Peyer's patch (tissue), 4 donors: Measurements from ENCODE around the gene INPP4A.

Source experiments
- POLR2A ChIP-seq, 2 donors: fragments of 450-650 bp; IDR thresholded peaks; one replicate each; pipeline ENCODE4 v1.5.1; 2017; ENCODE audit warnings: antibody characterized with exemption in 2 of 2, mild to moderate bottlenecking in 2 of 2, moderate library complexity in 2 of 2
- TF ChIP-seq, protein P1 (sequence below), 6 experiments: fragments of 450-650 bp in 4 of 6; fragments of 200-600 bp in 2 of 6; sonication (generic) in 1 of 6; IDR thresholded peaks; one replicate each; pipeline ENCODE4 v1.5.1; 2017 to 2019; ENCODE audit warnings: antibody characterized with exemption in 6 of 6, mild to moderate bottlenecking in 3 of 6, moderate library complexity in 1 of 6

DNA sequence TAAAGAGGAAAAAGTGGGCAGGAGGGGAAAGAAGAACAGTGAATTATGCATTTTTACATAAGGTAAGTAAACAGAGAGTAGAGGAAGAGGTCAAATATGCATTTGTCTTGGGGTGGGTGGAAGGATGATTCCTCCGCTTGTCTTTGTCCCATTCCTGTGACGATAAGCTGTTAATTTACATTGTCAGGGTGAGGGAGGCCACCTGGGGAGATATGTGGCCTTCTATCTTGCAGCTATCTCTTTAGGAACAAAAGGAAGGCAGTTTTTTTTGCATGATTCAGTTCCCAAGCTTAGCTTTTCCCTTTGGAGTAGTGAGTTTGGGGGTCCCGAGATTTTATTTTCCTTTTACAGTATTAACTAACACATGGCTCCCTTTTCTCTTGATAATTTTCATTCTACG, 2.2 kb upstream of the INPP4A start:
- TF ChIP-seq, protein P1, sequence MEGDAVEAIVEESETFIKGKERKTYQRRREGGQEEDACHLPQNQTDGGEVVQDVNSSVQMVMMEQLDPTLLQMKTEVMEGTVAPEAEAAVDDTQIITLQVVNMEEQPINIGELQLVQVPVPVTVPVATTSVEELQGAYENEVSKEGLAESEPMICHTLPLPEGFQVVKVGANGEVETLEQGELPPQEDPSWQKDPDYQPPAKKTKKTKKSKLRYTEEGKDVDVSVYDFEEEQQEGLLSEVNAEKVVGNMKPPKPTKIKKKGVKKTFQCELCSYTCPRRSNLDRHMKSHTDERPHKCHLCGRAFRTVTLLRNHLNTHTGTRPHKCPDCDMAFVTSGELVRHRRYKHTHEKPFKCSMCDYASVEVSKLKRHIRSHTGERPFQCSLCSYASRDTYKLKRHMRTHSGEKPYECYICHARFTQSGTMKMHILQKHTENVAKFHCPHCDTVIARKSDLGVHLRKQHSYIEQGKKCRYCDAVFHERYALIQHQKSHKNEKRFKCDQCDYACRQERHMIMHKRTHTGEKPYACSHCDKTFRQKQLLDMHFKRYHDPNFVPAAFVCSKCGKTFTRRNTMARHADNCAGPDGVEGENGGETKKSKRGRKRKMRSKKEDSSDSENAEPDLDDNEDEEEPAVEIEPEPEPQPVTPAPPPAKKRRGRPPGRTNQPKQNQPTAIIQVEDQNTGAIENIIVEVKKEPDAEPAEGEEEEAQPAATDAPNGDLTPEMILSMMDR (IDR thresholded peaks at IDR 0.05), result no peak
- TF ChIP-seq POLR2A (IDR thresholded peaks at IDR 0.05), result no peak
